ENCODE data around the gene ZNF664.

The ZNF664 gene

GRCh38 chr12:123972457-123973401 is at the start of gene ZNF664, which contains the start of gene CCDC92:
Gene ZNF664, plus strand, starts transcription at chr12:123973215. Its CDS starts 38,930 bp downstream, at chr12:124012145.
Gene CCDC92, minus strand, starts transcription at chr12:123972831. Its CDS starts 28,526 bp downstream, at chr12:123944305.
- peak; percentile 95 for DNase-seq

DNA sequence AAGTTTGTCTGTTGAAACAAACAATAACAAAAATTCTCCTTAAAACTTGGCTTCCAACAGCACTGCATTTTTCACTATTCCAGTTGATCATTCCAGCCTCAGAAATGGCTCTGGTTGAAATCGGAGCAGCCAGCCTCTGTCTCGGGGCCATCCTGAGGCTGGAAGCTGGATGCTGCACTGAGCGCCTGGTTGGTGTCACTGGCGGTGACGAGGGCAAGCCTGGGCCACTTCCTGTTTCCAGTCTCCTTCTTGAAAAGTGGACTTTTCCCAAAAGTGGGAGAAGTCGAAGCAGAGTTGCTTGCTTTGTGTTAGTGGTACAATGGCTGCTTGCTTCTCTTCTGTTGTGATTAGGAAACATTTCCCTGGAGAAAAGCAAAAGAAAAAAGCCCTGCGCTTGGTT is 49.1 kb upstream of the ZNF664 start:
- no peak for DNase-seq

- DNase-seq = no peak
These were observed 48.5 kb upstream of the ZNF664 start for GRCh38 chr12:123924539-123924938.

DNA sequence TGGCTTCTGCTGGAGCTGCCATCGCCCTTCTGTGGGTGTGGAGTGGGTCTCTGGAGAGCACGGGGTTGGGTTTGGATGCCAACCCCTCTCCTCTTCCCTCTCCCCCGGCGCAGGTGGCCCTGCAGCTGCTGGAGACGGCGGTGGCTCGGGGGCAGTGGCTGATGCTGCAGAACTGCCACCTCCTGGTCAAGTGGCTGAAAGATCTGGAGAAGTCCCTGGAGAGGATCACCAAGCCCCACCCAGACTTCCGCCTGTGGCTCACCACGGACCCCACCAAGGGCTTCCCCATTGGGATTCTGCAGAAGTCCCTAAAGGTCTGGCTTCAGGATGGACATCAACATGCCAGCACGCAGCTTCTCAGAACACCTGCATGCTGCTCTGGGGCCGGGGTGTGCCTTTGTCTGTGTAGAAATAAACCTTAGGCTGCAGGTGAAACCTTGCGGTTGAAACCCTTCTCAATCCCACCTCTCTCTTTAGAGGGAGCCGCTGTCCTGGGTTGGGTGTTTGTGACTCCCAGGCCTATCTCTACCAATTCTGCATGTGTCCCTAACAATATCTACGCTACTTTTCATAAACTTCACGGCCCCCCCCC is 44.6 kb upstream of the ZNF664 start:
- DNase-seq = no peak

- DNase-seq = no peak
These were observed 44.1 kb upstream of the ZNF664 start for GRCh38 chr12:123928897-123929296.

GRCh38 chr12:123929946-123930583 is 43.0 kb upstream of the ZNF664 start:
- no peak for DNase-seq

GRCh38 chr12:123931686-123932321 is 41.2 kb upstream of the ZNF664 start:
- DNase-seq = peak; percentile 32

DNA sequence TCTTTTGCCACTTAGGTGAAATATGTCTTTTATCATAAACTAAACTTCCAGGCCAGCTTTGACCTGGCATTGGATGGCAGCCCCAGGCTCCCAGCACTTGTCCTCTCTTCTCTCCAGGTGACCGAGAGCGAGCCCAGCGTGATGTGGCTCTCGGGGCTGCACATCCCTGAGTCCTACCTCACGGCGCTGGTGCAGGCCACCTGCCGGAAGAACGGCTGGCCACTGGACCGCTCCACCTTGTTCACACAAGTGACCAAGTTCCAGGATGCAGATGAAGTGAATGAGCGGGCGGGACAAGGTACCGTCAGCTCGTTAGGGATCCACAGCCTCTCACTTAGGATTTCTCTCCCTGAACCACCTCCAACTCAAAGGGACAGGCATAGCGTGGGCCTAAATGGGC is 39.8 kb upstream of the ZNF664 start:
- no peak for DNase-seq

- no peak for DNase-seq
These were observed 38.9 kb upstream of the ZNF664 start for GRCh38 chr12:123934016-123934620.

DNA sequence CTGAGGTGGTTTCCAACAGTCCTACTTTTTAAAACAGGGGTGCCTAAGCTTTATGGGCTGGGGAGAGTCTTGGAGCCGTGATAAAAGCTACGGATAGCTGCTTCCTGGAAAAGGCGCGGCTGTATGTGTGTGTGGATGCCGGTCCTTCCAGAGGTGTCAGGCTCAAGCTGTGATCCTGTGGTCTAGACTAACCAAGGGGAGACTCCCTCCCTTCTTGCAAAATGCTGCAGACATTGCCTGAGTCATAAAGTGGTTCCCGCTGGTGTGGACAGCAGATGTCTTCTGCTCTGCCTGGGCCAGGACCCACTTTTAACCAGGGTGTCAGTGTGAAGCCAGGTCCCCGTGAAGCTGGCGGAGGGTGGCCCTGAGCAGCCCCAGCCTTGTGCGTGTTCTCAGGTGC is 38.2 kb upstream of the ZNF664 start:
- peak; percentile 22 for DNase-seq

- DNase-seq = no peak
These were observed 37.1 kb upstream of the ZNF664 start for GRCh38 chr12:123935956-123936355.

GRCh38 chr12:123936471-123936870 is 36.5 kb upstream of the ZNF664 start:
- no peak for DNase-seq

GRCh38 chr12:123936956-123937706 is 35.9 kb upstream of the ZNF664 start:
- no peak for DNase-seq

- peak; percentile 63 for DNase-seq
These were observed 35.1 kb upstream of the ZNF664 start for GRCh38 chr12:123937707-123938591.

DNA sequence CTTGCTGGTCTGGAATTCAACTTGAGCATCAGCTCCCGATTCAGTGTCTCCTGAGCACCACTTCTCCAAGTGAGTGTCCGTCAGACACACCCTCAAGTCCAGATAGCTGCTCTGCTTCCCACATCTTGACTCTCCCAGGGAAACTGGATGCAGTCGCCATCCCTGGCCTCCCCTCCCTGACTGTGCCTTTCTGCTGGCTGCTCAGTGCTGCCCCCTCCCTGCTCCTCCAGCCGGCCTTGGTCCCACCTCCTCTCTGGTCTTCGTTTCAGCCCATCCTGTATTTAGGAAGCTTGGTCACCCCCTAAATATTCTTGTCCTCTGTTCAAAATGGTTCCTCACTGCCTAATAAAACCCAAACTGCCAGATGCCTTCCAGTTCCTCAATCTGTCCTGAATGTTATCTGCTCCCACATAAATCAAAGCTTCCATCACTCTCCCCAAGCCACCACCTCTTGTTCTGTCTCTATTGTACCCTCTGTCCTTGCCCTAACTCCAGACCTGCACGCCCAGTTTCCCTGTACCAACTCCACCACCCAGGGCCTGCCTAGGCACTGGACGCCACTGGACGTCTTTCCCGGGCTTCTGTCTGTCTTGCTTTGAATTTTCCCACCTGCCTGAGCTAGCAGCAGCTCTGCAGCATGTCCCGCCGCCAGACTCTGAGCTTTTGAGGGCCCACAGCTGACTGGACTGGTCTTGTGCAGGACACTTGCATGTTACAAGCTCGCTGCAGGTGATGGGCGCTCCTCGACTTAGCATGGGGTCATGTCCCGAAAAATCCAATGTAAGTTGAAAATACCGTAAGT is 34.1 kb upstream of the ZNF664 start:
- DNase-seq = no peak

DNA sequence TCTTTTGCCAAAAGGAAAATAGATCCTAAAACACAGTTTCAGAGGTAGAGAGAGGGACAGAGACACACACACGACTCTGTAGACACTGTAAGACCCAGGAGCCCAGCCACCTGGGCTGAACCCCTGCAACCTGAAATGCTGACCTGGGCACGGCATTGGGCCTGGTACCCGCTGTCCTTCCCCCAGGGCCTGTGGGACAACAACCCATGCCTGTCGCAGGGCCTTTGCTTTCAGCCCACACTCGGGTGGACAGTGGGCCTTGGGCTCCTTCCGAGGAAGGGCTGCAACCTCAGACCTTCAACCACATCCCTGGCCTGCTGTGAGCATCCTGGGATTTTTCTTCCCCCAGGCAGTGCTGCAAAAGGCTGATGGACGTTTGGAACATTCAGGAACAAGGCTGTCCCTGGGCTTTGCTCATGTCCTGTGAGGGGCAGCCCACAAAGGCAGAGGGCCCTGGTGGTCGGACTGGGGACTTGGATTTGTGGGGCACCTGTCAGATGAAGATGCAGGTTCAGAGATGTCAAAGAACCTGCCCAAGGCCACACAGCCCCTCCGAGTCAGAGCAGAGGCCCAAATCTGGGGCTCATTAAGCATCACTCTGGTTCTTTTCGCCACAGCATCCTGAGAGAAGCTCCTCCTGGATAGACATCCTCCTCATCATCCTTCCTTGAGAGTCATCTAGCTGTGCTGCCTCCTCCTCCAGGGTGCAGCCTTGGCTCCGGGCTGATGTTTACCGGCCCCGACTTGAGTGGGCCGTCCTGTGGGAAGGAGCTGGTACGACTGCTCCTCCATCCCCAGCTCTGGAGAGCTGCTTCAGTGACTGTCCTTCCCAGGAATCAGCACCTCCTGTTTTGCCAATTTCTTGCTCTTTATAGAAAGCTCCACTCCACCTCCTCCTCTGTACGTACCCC is 33.0 kb upstream of the ZNF664 start:
- no peak for DNase-seq

GRCh38 chr12:123940627-123940966 is 32.4 kb upstream of the ZNF664 start:
- no peak for DNase-seq

DNA sequence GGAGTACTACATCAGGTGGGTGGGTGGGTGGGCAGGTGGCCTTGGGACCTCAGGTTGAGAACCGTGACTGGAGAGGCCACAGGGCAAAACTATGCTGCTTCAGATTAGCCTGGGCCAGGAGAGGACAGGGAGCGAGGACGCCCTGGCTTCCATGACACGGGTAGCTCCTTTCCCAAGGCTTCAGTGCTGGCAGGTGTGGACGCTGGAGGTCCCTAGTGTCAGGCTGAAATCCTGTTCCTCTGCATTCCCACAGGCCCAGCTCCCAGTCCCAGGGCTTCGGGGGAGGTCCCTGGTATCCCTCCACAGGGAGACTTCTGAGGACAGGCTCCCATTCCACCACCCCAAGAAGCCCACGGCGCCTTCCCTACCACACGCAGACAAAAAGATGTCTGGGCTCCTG is 32.0 kb upstream of the ZNF664 start:
- DNase-seq = no peak
